Measurements from ENCODE around the gene KDM1A.
A peak's percentile ranks its signal among the peaks of the same experiment; 100 is the strongest.

The KDM1A gene

DNA sequence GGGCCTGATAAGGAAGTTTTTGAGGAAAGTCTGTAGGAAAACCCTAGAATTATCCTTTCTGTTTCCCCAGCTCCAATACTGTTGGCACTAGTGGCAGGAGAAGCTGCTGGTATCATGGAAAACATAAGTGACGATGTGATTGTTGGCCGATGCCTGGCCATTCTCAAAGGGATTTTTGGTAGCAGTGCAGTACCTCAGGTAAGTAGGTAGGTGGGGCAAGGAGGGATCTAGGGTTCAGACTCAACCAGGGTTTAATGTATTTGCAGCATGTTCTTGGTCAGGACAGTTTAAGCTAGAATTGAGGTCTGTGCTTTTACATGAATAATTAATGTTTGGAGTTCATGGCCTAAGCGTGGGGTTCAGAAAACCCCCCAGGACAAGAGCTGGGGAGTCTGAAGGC is 62.1 kb downstream of the KDM1A start:
- TF ChIP-seq CSDC2 (CRISPR knock-in tag; IDR thresholded peaks at IDR 0.05) (no peak), ZC3H10 (CRISPR knock-in tag; IDR thresholded peaks at IDR 0.05) (no peak), ISL1 (CRISPR knock-in tag; IDR thresholded peaks at IDR 0.05) (no peak), TCF4 (CRISPR knock-in tag; IDR thresholded peaks at IDR 0.05; ENCODE audit: borderline replicate concordance) (no peak), OSR1 (CRISPR knock-in tag; IDR thresholded peaks at IDR 0.05) (no peak), POU6F1 (CRISPR knock-in tag; IDR thresholded peaks at IDR 0.05; ENCODE audit: borderline replicate concordance, low read depth) (no peak)
- TF ChIP-seq, protein P1, sequence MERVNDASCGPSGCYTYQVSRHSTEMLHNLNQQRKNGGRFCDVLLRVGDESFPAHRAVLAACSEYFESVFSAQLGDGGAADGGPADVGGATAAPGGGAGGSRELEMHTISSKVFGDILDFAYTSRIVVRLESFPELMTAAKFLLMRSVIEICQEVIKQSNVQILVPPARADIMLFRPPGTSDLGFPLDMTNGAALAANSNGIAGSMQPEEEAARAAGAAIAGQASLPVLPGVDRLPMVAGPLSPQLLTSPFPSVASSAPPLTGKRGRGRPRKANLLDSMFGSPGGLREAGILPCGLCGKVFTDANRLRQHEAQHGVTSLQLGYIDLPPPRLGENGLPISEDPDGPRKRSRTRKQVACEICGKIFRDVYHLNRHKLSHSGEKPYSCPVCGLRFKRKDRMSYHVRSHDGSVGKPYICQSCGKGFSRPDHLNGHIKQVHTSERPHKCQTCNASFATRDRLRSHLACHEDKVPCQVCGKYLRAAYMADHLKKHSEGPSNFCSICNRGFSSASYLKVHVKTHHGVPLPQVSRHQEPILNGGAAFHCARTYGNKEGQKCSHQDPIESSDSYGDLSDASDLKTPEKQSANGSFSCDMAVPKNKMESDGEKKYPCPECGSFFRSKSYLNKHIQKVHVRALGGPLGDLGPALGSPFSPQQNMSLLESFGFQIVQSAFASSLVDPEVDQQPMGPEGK (CRISPR knock-in tag; IDR thresholded peaks at IDR 0.05; ENCODE audit: borderline replicate concordance), result no peak
- peak; percentile 42; the same call in 2 of the 3 replicates for ATAC-seq

GRCh38 chr1:23083714-23084480 is 64.6 kb downstream of the KDM1A start:
- TF ChIP-seq ZC3H10 (CRISPR knock-in tag; IDR thresholded peaks at IDR 0.05) (no peak), ZNF70 (CRISPR knock-in tag; IDR thresholded peaks at IDR 0.05) (no peak), ESRRG (CRISPR knock-in tag; IDR thresholded peaks at IDR 0.05) (no peak), TCF4 (CRISPR knock-in tag; IDR thresholded peaks at IDR 0.05; ENCODE audit: borderline replicate concordance) (no peak), POU6F1 (CRISPR knock-in tag; IDR thresholded peaks at IDR 0.05; ENCODE audit: borderline replicate concordance, low read depth) (no peak), CSDC2 (CRISPR knock-in tag; IDR thresholded peaks at IDR 0.05) (no peak), ISL1 (CRISPR knock-in tag; IDR thresholded peaks at IDR 0.05) (no peak)
- TF ChIP-seq, protein P2, sequence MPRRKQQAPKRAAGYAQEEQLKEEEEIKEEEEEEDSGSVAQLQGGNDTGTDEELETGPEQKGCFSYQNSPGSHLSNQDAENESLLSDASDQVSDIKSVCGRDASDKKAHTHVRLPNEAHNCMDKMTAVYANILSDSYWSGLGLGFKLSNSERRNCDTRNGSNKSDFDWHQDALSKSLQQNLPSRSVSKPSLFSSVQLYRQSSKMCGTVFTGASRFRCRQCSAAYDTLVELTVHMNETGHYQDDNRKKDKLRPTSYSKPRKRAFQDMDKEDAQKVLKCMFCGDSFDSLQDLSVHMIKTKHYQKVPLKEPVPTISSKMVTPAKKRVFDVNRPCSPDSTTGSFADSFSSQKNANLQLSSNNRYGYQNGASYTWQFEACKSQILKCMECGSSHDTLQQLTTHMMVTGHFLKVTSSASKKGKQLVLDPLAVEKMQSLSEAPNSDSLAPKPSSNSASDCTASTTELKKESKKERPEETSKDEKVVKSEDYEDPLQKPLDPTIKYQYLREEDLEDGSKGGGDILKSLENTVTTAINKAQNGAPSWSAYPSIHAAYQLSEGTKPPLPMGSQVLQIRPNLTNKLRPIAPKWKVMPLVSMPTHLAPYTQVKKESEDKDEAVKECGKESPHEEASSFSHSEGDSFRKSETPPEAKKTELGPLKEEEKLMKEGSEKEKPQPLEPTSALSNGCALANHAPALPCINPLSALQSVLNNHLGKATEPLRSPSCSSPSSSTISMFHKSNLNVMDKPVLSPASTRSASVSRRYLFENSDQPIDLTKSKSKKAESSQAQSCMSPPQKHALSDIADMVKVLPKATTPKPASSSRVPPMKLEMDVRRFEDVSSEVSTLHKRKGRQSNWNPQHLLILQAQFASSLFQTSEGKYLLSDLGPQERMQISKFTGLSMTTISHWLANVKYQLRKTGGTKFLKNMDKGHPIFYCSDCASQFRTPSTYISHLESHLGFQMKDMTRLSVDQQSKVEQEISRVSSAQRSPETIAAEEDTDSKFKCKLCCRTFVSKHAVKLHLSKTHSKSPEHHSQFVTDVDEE (CRISPR knock-in tag; IDR thresholded peaks at IDR 0.05), result no peak
- no peak for ATAC-seq

- no peak for TF ChIP-seq ZNF565 (CRISPR knock-in tag; conservative IDR thresholded peaks at IDR 0.05; ENCODE audit: low read depth)
- no peak for TF ChIP-seq BACH2 (CRISPR knock-in tag; IDR thresholded peaks at IDR 0.05; ENCODE audit: borderline replicate concordance)
- TF ChIP-seq GLIS3 (CRISPR knock-in tag; IDR thresholded peaks at IDR 0.05), result no peak
- TF ChIP-seq, protein P2 (CRISPR knock-in tag; IDR thresholded peaks at IDR 0.05), result no peak
- TF ChIP-seq TCF4 (CRISPR knock-in tag; IDR thresholded peaks at IDR 0.05; ENCODE audit: borderline replicate concordance), result no peak
- TF ChIP-seq ZNF70 (CRISPR knock-in tag; IDR thresholded peaks at IDR 0.05), result no peak
- TF ChIP-seq, protein P3, sequence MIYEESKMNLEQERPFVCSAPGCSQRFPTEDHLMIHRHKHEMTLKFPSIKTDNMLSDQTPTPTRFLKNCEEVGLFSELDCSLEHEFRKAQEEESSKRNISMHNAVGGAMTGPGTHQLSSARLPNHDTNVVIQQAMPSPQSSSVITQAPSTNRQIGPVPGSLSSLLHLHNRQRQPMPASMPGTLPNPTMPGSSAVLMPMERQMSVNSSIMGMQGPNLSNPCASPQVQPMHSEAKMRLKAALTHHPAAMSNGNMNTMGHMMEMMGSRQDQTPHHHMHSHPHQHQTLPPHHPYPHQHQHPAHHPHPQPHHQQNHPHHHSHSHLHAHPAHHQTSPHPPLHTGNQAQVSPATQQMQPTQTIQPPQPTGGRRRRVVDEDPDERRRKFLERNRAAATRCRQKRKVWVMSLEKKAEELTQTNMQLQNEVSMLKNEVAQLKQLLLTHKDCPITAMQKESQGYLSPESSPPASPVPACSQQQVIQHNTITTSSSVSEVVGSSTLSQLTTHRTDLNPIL (CRISPR knock-in tag; IDR thresholded peaks at IDR 0.05; ENCODE audit: low read depth), result no peak
- no peak for TF ChIP-seq ZFP3 (CRISPR knock-in tag; IDR thresholded peaks at IDR 0.05)
- TF ChIP-seq PPARA (CRISPR knock-in tag; IDR thresholded peaks at IDR 0.05; ENCODE audit: borderline replicate concordance), result no peak
- TF ChIP-seq SNAI2 (CRISPR knock-in tag; IDR thresholded peaks at IDR 0.05), result no peak
- no peak for TF ChIP-seq TOX (CRISPR knock-in tag; IDR thresholded peaks at IDR 0.05; ENCODE audit: borderline replicate concordance)
- TF ChIP-seq CSRNP3 (CRISPR knock-in tag; IDR thresholded peaks at IDR 0.05), result no peak
- no peak for TF ChIP-seq CSDC2 (CRISPR knock-in tag; IDR thresholded peaks at IDR 0.05)
- TF ChIP-seq ARNTL (CRISPR knock-in tag; IDR thresholded peaks at IDR 0.05; ENCODE audit: borderline replicate concordance, low read depth), result no peak
- no peak for TF ChIP-seq ESRRG (CRISPR knock-in tag; IDR thresholded peaks at IDR 0.05)
- no peak for TF ChIP-seq ISL1 (CRISPR knock-in tag; IDR thresholded peaks at IDR 0.05)
- TF ChIP-seq OSR1 (CRISPR knock-in tag; IDR thresholded peaks at IDR 0.05), result no peak
- no peak for TF ChIP-seq ZNF8 (CRISPR knock-in tag; IDR thresholded peaks at IDR 0.05)
- no peak for TF ChIP-seq ZC3H10 (CRISPR knock-in tag; IDR thresholded peaks at IDR 0.05)
- no peak for ATAC-seq
These were observed 65.6 kb downstream of the KDM1A start for GRCh38 chr1:23084880-23085279.

All from SK-N-SH treated with all-trans-retinoic acid at 6 μM for 48 hours (cell line).